Neural progenitor cell (in vitro differentiated cells): Measurements from ENCODE around the gene PPP1CA. TPM values are rescaled to one million over a fixed set of nuclear protein-coding genes. Genes with fewer than 3 reads are reported as not detected.

Source experiments
- DNase-seq: peaks from one replicate; pipeline ENCODE4 v3.0.0-alpha.2; 2016; ENCODE audit warnings: low spot score
- H2AFZ ChIP-seq: fragments of 200-600 bp; sonication (generic); replicated peaks from 2 replicates; pipeline ENCODE4 v1.6.1; 2016; ENCODE audit warnings: antibody characterized with exemption
- H3F3A ChIP-seq: fragments of 200-600 bp; sonication (generic); 2 replicates; pipeline ENCODE4 v1.6.1; 2016; ENCODE audit warnings: antibody characterized with exemption, low read depth
- H3K27ac ChIP-seq: fragments of 200-600 bp; sonication (generic); 2 replicates; pipeline ENCODE4 v1.5.1; 2016; ENCODE audit warnings: mild to moderate bottlenecking
- H3K27me3 ChIP-seq: fragments of 200-600 bp; sonication (generic); 2 replicates; pipeline ENCODE4 v1.6.1; 2016; ENCODE audit warnings: mild to moderate bottlenecking, moderate library complexity
- H3K36me3 ChIP-seq: fragments of 200-600 bp; sonication (generic); 2 replicates; pipeline ENCODE4 v1.5.1; 2016
- H3K4me1 ChIP-seq: fragments of 200-600 bp; sonication (generic); 2 replicates; pipeline ENCODE4 v1.6.1; 2016; ENCODE audit warnings: mixed run types
- H3K4me2 ChIP-seq: fragments of 200-600 bp; sonication (generic); 2 replicates; pipeline ENCODE4 v1.6.1; 2016
- H3K4me3 ChIP-seq: fragments of 200-600 bp; sonication (generic); 2 replicates; pipeline ENCODE4 v1.5.1; 2016
- H3K79me2 ChIP-seq: fragments of 200-600 bp; sonication (generic); 2 replicates; pipeline ENCODE4 v1.6.1; 2016; ENCODE audit warnings: low read depth
- H3K9ac ChIP-seq: fragments of 200-600 bp; sonication (generic); 2 replicates; pipeline ENCODE4 v1.6.1; 2016
- H3K9me3 ChIP-seq: fragments of 200-600 bp; sonication (generic); 2 replicates; pipeline ENCODE4 v1.5.1; 2016; ENCODE audit warnings: low read depth
- H4K20me1 ChIP-seq: fragments of 200-600 bp; sonication (generic); 2 replicates; pipeline ENCODE4 v1.6.1; 2016; ENCODE audit warnings: low read depth
- H3K27ac Mint-ChIP-seq: 3 replicates; pipeline ENCODE4 v1.8.0; 2021; ENCODE audit warnings: mixed read lengths
- H3K27me3 Mint-ChIP-seq: 2 replicates; pipeline ENCODE4 v1.8.0; 2022; ENCODE audit warnings: low read depth, mild to moderate bottlenecking, inconsistent platforms, moderate library complexity, mixed read lengths; ENCODE audit not compliant: insufficient read depth
- H3K36me3 Mint-ChIP-seq: 3 replicates; pipeline ENCODE4 v1.8.0; 2021; ENCODE audit warnings: mixed read lengths
- H3K4me1 Mint-ChIP-seq: 3 replicates; pipeline ENCODE4 v1.8.0; 2021; ENCODE audit warnings: mixed read lengths
- H3K4me3 Mint-ChIP-seq: 3 replicates; pipeline ENCODE4 v1.8.0; 2021; ENCODE audit warnings: mild to moderate bottlenecking, moderate library complexity, mixed read lengths
- H3K9me3 Mint-ChIP-seq: 3 replicates; pipeline ENCODE4 v1.8.0; 2020; ENCODE audit warnings: mixed read lengths
- CTCF ChIP-seq: fragments of 200-600 bp; sonication (generic); IDR thresholded peaks from 2 replicates; pipeline ENCODE4 v1.5.1; 2017; ENCODE audit warnings: antibody characterized with exemption, mild to moderate bottlenecking
- EZH2 ChIP-seq: fragments of 200-600 bp; sonication (generic); IDR thresholded peaks from 2 replicates; pipeline ENCODE4 v1.6.1; 2017; ENCODE audit warnings: antibody characterized with exemption, mild to moderate bottlenecking, moderate library complexity
- EZH2phosphoT487 ChIP-seq: fragments of 200-600 bp; sonication (generic); IDR thresholded peaks from 2 replicates; pipeline ENCODE4 v1.6.1; 2017; ENCODE audit warnings: antibody characterized with exemption
- total RNA-seq: library from RNA; depleted of rRNA; stranded (reverse); fragments of >200 nt; gene quantifications from 2 replicates; pipeline ENCODE4 v1.2.3, GENCODE V29; 2015; ENCODE audit warnings: low replicate concordance

Gene PPP1CA
- total RNA-seq, 1 donor from 2014 or later, result 102 TPM

- TF ChIP-seq EZH2phosphoT487 (no peak), CTCF (no peak), EZH2 (no peak)
- no peaks in the 10 kb centered on the region for H3K9me3 ChIP-seq
- no peaks in the 10 kb centered on the region for H4K20me1 ChIP-seq
- peak overlapping the region; percentile 3 for H3K4me3 Mint-ChIP-seq
- H3K36me3 ChIP-seq, result no peaks in the 10 kb centered on the region
- no peaks in the 10 kb centered on the region for H3K9me3 Mint-ChIP-seq
- H3K27ac ChIP-seq, result no peak overlapping the region
- H3K4me1 ChIP-seq, result peaks cover 25% of the 10 kb centered on the region
- H3K27me3 ChIP-seq, result no peaks in the 10 kb centered on the region
- no peak overlapping the region for H2AFZ ChIP-seq
- H3K36me3 Mint-ChIP-seq, result no peaks in the 10 kb centered on the region
- no peaks in the 10 kb centered on the region for H3K79me2 ChIP-seq
- no peak overlapping the region for H3K4me2 ChIP-seq
- peak overlapping the region; percentile 94 for H3K27ac Mint-ChIP-seq
- DNase-seq, result no peak
- no peak overlapping the region for H3K9ac ChIP-seq
- no peak overlapping the region for H3K4me3 ChIP-seq
- H3F3A ChIP-seq, result peaks cover 10% of the 10 kb centered on the region
- peaks cover 36% of the 10 kb centered on the region for H3K4me1 Mint-ChIP-seq
- H3K27me3 Mint-ChIP-seq, result peaks cover 8% of the 10 kb centered on the region
These were observed 5.5 kb upstream of the PPP1CA start for GRCh38 chr11:67406969-67407687.

- Histone ChIP-seq H3K27ac (no peak overlapping the region), H3K9ac (no peak overlapping the region), H3K79me2 (no peaks in the 10 kb centered on the region), H3F3A (peaks cover 9% of the 10 kb centered on the region), H3K36me3 (no peaks in the 10 kb centered on the region), H3K9me3 (no peaks in the 10 kb centered on the region), H3K4me3 (no peak overlapping the region), H3K4me2 (no peak overlapping the region), H3K4me1 (peaks cover 21% of the 10 kb centered on the region), H3K27me3 (no peaks in the 10 kb centered on the region), H4K20me1 (no peaks in the 10 kb centered on the region), H2AFZ (no peak overlapping the region)
- DNase-seq, result no peak
- no peaks in the 10 kb centered on the region for H3K36me3 Mint-ChIP-seq
- no peak overlapping the region for H3K4me3 Mint-ChIP-seq
- no peak overlapping the region for H3K27ac Mint-ChIP-seq
- no peaks in the 10 kb centered on the region for H3K9me3 Mint-ChIP-seq
- TF ChIP-seq EZH2, result no peak
- no peak for TF ChIP-seq EZH2phosphoT487
- no peak for TF ChIP-seq CTCF
- H3K4me1 Mint-ChIP-seq, result peaks cover 38% of the 10 kb centered on the region
- peaks cover 8% of the 10 kb centered on the region for H3K27me3 Mint-ChIP-seq
These were observed 4.8 kb upstream of the PPP1CA start for GRCh38 chr11:67406420-67406968.

- Mint-ChIP-seq H3K9me3 (no peaks in the 10 kb centered on the region), H3K4me1 (peaks cover 37% of the 10 kb centered on the region), H3K4me3 (no peak overlapping the region), H3K27ac (no peak overlapping the region), H3K27me3 (peaks cover 8% of the 10 kb centered on the region), H3K36me3 (no peaks in the 10 kb centered on the region)
- H2AFZ ChIP-seq, result no peak overlapping the region
- H3K79me2 ChIP-seq, result peaks cover 6% of the 10 kb centered on the region
- H3K36me3 ChIP-seq, result no peaks in the 10 kb centered on the region
- H3K4me2 ChIP-seq, result no peak overlapping the region
- no peak for DNase-seq
- peaks cover 15% of the 10 kb centered on the region for H3K4me1 ChIP-seq
- TF ChIP-seq EZH2 (no peak), EZH2phosphoT487 (no peak), CTCF (no peak)
- no peak overlapping the region for H3K27ac ChIP-seq
- H3K27me3 ChIP-seq, result no peaks in the 10 kb centered on the region
- H4K20me1 ChIP-seq, result peaks cover 1% of the 10 kb centered on the region
- H3F3A ChIP-seq, result peaks cover 2% of the 10 kb centered on the region
- H3K9me3 ChIP-seq, result no peaks in the 10 kb centered on the region
- no peak overlapping the region for H3K4me3 ChIP-seq
- H3K9ac ChIP-seq, result no peak overlapping the region
These were observed 4.2 kb upstream of the PPP1CA start for GRCh38 chr11:67405688-67406339.
